GM13977 (cell line): Measurements from ENCODE around the gene CYP27B1.

Experiments used
- DNase-seq: peaks from one replicate; pipeline ENCODE4 v3.0.0; 2012; ENCODE audit warnings: low spot score
- in situ Hi-C: fragments of 300-500 bp; cut with MboI; formaldehyde crosslinking; loops from one replicate; pipeline ENCODE4 v1.12.0; 2022; ENCODE audit warnings: low sequenced_read_pairs, low pct_unique_long_range_greater_than_20kb, mixed read lengths, inconsistent platforms; ENCODE audit not compliant: unreplicated experiment
- TF ChIP-seq, protein P1 (sequence below): IDR thresholded peaks from 2 replicates; pipeline ENCODE4 v1.5.1; 2012; ENCODE audit warnings: mild to moderate bottlenecking, control low read depth; ENCODE audit not compliant: insufficient read depth; ENCODE audit errors: extremely low read depth, missing control alignments

The CYP27B1 gene

GRCh38 chr12:57758552-57759359 is 8.1 kb downstream of the CYP27B1 start:
- in situ Hi-C loops, result no loop called here
- TF ChIP-seq, protein P1, sequence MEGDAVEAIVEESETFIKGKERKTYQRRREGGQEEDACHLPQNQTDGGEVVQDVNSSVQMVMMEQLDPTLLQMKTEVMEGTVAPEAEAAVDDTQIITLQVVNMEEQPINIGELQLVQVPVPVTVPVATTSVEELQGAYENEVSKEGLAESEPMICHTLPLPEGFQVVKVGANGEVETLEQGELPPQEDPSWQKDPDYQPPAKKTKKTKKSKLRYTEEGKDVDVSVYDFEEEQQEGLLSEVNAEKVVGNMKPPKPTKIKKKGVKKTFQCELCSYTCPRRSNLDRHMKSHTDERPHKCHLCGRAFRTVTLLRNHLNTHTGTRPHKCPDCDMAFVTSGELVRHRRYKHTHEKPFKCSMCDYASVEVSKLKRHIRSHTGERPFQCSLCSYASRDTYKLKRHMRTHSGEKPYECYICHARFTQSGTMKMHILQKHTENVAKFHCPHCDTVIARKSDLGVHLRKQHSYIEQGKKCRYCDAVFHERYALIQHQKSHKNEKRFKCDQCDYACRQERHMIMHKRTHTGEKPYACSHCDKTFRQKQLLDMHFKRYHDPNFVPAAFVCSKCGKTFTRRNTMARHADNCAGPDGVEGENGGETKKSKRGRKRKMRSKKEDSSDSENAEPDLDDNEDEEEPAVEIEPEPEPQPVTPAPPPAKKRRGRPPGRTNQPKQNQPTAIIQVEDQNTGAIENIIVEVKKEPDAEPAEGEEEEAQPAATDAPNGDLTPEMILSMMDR, result no peak
- DNase-seq, result no peak

DNA sequence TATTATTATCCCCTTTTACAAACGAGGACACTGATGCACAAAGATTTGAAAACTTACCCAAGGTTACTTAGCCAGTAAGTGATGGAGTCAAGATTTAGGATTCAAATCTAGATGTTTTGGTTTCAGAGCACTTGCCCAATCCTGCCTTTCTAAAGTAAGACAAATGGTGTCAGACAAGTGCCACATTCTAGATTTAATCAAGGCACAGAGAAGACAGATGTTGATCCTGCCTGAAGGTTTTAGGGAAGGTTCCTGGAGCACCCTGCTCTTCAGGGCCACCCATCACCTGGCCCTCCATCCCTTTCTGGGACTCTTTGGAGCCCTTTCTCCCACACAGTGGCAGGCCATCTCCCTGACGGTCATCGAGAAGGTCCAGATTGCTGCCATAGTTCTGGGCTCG is 9.1 kb downstream of the CYP27B1 start:
- TF ChIP-seq, protein P1, result no peak
- DNase-seq, result no peak
- in situ Hi-C loops, result no loop called here

- peak; percentile 90 for DNase-seq
- in situ Hi-C loops, result no loop called here
- TF ChIP-seq, protein P1, result peak; percentile 90
Observed at GRCh38 chr12:57756406-57757341, 10.2 kb downstream of the CYP27B1 start.

GRCh38 chr12:57755454-57756372 is 11.2 kb downstream of the CYP27B1 start:
- DNase-seq, result peak; percentile 70
- TF ChIP-seq, protein P1, result no peak
- in situ Hi-C loops, result no loop called here

GRCh38 chr12:57755194-57755453 is 11.8 kb downstream of the CYP27B1 start:
- TF ChIP-seq, protein P1, result no peak
- in situ Hi-C loops, result no loop called here

More at GRCh38 chr12:57755194-57755453, 11.8 kb downstream of the CYP27B1 start:
- DNase-seq, result no peak
